ENCODE measurements around the gene LITAF. TPM values are rescaled to one million over a fixed set of nuclear protein-coding genes. Genes with fewer than 3 reads are reported as not detected.

The LITAF gene
- total and polyA plus RNA-seq, 4 donors, result 5.2 to 65.2 (median 36.0) TPM

GRCh38 chr16:11539641-11540050 is 47.1 kb downstream of the LITAF start:
- H3K36me3 ChIP-seq (ENCODE audit: control insufficient read depth in 4 of 4, insufficient read depth in 3 of 4, low read depth in 1 of 4, low read length in 3 of 4), result no peaks in the 10 kb centered on the region
- no peak overlapping the region for H3K27ac ChIP-seq (ENCODE audit: low read depth in 1 of 2, low read length in 2 of 2)
- no peak for DNase-seq (ENCODE audit: low spot score)
- TF ChIP-seq HNF4G (IDR thresholded peaks at IDR 0.05), result no peak
- peak; percentile 57 for TF ChIP-seq YY1 (IDR thresholded peaks at IDR 0.05)
- no peaks in the 10 kb centered on the region for H3K27me3 ChIP-seq (ENCODE audit: control insufficient read depth in 4 of 4, insufficient read depth in 4 of 4, low read length in 3 of 4)
- peaks cover 8 to 18% (median 15%) of the 10 kb centered on the region in 4 donors for H3K4me1 ChIP-seq (ENCODE audit: control insufficient read depth in 4 of 4, insufficient read depth in 4 of 4, low read length in 3 of 4)
- 76% methylated on average over 4 of the region's 4 CpGs for WGBS
- H3K4me3 ChIP-seq (ENCODE audit: low read depth in 1 of 3, low read length in 3 of 3), result no peak overlapping the region
- H3K9ac ChIP-seq (ENCODE audit: low read depth in 1 of 2, low read length in 2 of 2), result no peak overlapping the region
- no peaks in the 10 kb centered on the region for H3K9me3 ChIP-seq (ENCODE audit: control insufficient read depth in 4 of 4, low read length in 3 of 4)

GRCh38 chr16:11538880-11539279 is 47.8 kb downstream of the LITAF start:
- Histone ChIP-seq H3K27ac (ENCODE audit: low read depth in 1 of 2, low read length in 2 of 2) (no peak overlapping the region), H3K27me3 (ENCODE audit: control insufficient read depth in 4 of 4, insufficient read depth in 4 of 4, low read length in 3 of 4) (no peaks in the 10 kb centered on the region), H3K9me3 (ENCODE audit: control insufficient read depth in 4 of 4, low read length in 3 of 4) (no peaks in the 10 kb centered on the region), H3K4me3 (ENCODE audit: low read depth in 1 of 3, low read length in 3 of 3) (no peak overlapping the region), H3K4me1 (ENCODE audit: control insufficient read depth in 4 of 4, insufficient read depth in 4 of 4, low read length in 3 of 4) (peaks cover 10 to 25% (median 20%) of the 10 kb centered on the region in 4 donors), H3K36me3 (ENCODE audit: control insufficient read depth in 4 of 4, insufficient read depth in 3 of 4, low read depth in 1 of 4, low read length in 3 of 4) (no peaks in the 10 kb centered on the region), H3K9ac (ENCODE audit: low read depth in 1 of 2, low read length in 2 of 2) (no peak overlapping the region)
- TF ChIP-seq RXRA (IDR thresholded peaks at IDR 0.05) (no peak), MAX (IDR thresholded peaks at IDR 0.05) (no peak), RAD21 (IDR thresholded peaks at IDR 0.05) (no peak), JUND (IDR thresholded peaks at IDR 0.05) (no peak), EGR1 (IDR thresholded peaks at IDR 0.05; ENCODE audit: low read depth in 2 of 2) (no peak), GABPA (IDR thresholded peaks at IDR 0.05 in 1 of 2, conservative IDR thresholded peaks at IDR 0.05 in 1 of 2) (no peak)
- 84% methylated on average over 9 of the region's 9 CpGs for WGBS
- DNase-seq (ENCODE audit: low spot score), result no peak

GRCh38 chr16:11536104-11536866 is 50.4 kb downstream of the LITAF start:
- H3K27ac ChIP-seq (ENCODE audit: low read depth in 1 of 2, low read length in 2 of 2), result peak overlapping the region; percentile 80 to 90
- H3K27me3 ChIP-seq (ENCODE audit: control insufficient read depth in 4 of 4, insufficient read depth in 4 of 4, low read length in 3 of 4), result no peaks in the 10 kb centered on the region
- TF ChIP-seq CTCF (IDR thresholded peaks at IDR 0.05; ENCODE audit: low read depth, low read length, missing input control) (no peak), TAF1 (conservative IDR thresholded peaks at IDR 0.05) (no peak), NR2F2 (IDR thresholded peaks at IDR 0.05) (no peak), HNF4G (IDR thresholded peaks at IDR 0.05) (no peak), SP1 (IDR thresholded peaks at IDR 0.05) (no peak), FOXA1 (IDR thresholded peaks at IDR 0.05) (no peak), EGR1 (IDR thresholded peaks at IDR 0.05; ENCODE audit: low read depth in 2 of 2) (no peak)
- H3K36me3 ChIP-seq (ENCODE audit: control insufficient read depth in 4 of 4, insufficient read depth in 3 of 4, low read depth in 1 of 4, low read length in 3 of 4), result no peaks in the 10 kb centered on the region
- no peaks in the 10 kb centered on the region for H3K9me3 ChIP-seq (ENCODE audit: control insufficient read depth in 4 of 4, low read length in 3 of 4)
- DNase-seq (ENCODE audit: low spot score), result no peak
- no peak overlapping the region for H3K4me3 ChIP-seq (ENCODE audit: low read depth in 1 of 3, low read length in 3 of 3)
- peaks cover 10 to 28% (median 23%) of the 10 kb centered on the region in 4 donors for H3K4me1 ChIP-seq (ENCODE audit: control insufficient read depth in 4 of 4, insufficient read depth in 4 of 4, low read length in 3 of 4)
- 91% methylated on average over 15 of the region's 15 CpGs for WGBS
- peak overlapping the region in 1 of 2 donors; percentile 3 for H3K9ac ChIP-seq (ENCODE audit: low read depth in 1 of 2, low read length in 2 of 2)
